Mesothelial cell of epicardium (in vitro differentiated cells): ENCODE data around the gene CEP95. TPM values are rescaled to one million over a fixed set of nuclear protein-coding genes. Genes with fewer than 3 reads are reported as not detected.

Source experiments
- DNase-seq, 2 experiments: peaks; one replicate each; pipeline ENCODE4 v3.0.0; 2021; ENCODE audit warnings: low spot score in 2 of 2; ENCODE audit not compliant: unreplicated experiment in 2 of 2
- H3K27ac Mint-ChIP-seq: 2 replicates; pipeline ENCODE4 v1.8.0; 2021; ENCODE audit warnings: mixed read lengths
- H3K27me3 Mint-ChIP-seq: 2 replicates; pipeline ENCODE4 v1.8.0; 2021; ENCODE audit warnings: low read depth, mixed read lengths
- H3K36me3 Mint-ChIP-seq: 2 replicates; pipeline ENCODE4 v1.8.0; 2021; ENCODE audit warnings: mixed read lengths
- H3K4me1 Mint-ChIP-seq: 2 replicates; pipeline ENCODE4 v1.8.0; 2021; ENCODE audit warnings: mixed read lengths
- H3K4me3 Mint-ChIP-seq: 2 replicates; pipeline ENCODE4 v1.8.0; 2021; ENCODE audit warnings: mild to moderate bottlenecking, moderate library complexity, mixed read lengths
- H3K9me3 Mint-ChIP-seq: 2 replicates; pipeline ENCODE4 v1.8.0; 2021; ENCODE audit warnings: mixed read lengths
- total RNA-seq: library from RNA; stranded (reverse); gene quantifications from 3 replicates; pipeline ENCODE4 v1.2.1, GENCODE V29; 2021
- TF ChIP-seq, protein P1 (sequence below): fragments of 200-600 bp; sonication (generic); IDR thresholded peaks from one replicate; pipeline ENCODE4 v1.5.0; 2021; ENCODE audit warnings: antibody characterized with exemption; ENCODE audit not compliant: unreplicated experiment

Gene CEP95
- total RNA-seq, 1 donor from 2014 or later, result 132 TPM

DNA sequence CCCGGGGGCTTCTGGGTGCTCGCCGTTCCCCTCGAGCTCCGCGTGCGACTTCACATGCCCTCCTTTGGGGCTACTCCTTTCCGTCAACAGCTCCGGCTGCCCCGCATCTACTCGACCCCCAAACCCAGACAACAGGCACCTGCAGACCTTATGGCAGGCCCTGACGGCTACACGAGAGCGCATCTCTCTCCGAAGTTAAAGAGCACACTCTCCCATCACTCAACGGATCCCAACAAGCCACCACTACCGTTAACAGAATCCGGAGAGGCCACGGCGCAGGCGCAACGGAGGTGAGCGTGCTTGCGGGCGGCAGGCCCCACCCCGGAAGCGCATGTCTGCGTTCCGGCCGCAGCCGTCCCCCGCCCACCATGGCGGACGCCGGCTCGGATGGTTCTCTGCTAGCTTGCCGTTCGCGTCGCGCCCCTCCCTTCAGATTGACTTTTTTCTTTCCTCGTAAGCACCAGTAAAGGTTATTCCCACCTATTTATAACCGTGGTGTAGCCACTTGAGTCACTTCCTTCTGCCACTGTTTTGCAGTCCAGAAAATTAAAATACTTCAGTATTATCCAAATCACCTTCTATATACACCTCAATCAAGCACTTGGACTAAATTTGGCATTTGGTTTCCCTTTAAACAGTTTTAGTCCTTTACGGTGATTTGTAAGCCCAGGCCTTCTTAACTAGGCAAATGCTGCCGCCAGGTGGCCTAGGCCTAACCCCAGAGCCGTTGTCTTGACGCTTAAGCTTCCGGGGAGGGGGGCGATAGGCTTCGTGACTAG is 9.8 kb upstream of the CEP95 start, which contains the start of gene POLG2:
Gene POLG2 (minus strand): TSS at position 269 of the 779 bp plus-strand sequence. CDS start 86 bp downstream, at position 183.
- Mint-ChIP-seq H3K27ac (peak within 1 kb of the TSS; percentile 98), H3K4me3 (peak within 1 kb of the TSS; percentile 96), H3K27me3 (no peaks in the 10 kb centered on the region), H3K36me3 (peaks cover 33% of the 10 kb centered on the region), H3K4me1 (peaks cover 36% of the 10 kb centered on the region), H3K9me3 (no peaks in the 10 kb centered on the region)
- DNase-seq, result peak; percentile 90 to 95
- TF ChIP-seq, protein P1, sequence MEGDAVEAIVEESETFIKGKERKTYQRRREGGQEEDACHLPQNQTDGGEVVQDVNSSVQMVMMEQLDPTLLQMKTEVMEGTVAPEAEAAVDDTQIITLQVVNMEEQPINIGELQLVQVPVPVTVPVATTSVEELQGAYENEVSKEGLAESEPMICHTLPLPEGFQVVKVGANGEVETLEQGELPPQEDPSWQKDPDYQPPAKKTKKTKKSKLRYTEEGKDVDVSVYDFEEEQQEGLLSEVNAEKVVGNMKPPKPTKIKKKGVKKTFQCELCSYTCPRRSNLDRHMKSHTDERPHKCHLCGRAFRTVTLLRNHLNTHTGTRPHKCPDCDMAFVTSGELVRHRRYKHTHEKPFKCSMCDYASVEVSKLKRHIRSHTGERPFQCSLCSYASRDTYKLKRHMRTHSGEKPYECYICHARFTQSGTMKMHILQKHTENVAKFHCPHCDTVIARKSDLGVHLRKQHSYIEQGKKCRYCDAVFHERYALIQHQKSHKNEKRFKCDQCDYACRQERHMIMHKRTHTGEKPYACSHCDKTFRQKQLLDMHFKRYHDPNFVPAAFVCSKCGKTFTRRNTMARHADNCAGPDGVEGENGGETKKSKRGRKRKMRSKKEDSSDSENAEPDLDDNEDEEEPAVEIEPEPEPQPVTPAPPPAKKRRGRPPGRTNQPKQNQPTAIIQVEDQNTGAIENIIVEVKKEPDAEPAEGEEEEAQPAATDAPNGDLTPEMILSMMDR, result no peak

DNA sequence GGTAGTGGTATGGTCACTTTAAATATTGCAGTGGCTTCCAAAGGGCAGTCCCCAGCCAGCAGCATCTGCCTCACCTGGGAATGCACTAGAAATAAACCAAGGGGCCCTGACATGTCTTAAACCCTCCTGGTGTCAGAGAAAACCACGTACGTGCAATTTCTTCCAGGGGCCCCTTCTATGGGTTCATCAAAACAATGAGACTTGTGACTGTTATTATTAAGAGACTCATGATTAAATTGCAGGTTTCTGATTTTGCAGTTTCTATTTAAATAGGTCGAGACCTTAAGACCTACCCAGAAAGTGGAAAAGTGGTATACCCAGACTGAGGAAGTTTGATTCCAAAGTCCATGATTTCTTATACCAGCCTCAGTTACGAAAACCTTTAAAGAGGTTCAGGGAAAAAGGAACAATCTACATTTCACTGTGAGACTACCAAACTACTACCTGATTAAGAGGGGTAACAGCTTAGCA is 9.2 kb upstream of the CEP95 start:
- Mint-ChIP-seq H3K4me3 (peak overlapping the region; percentile 96), H3K36me3 (peaks cover 36% of the 10 kb centered on the region), H3K9me3 (no peaks in the 10 kb centered on the region), H3K27ac (peak overlapping the region; percentile 98), H3K27me3 (no peaks in the 10 kb centered on the region), H3K4me1 (peaks cover 40% of the 10 kb centered on the region)
- TF ChIP-seq, protein P1, result no peak
- no peak for DNase-seq

DNA sequence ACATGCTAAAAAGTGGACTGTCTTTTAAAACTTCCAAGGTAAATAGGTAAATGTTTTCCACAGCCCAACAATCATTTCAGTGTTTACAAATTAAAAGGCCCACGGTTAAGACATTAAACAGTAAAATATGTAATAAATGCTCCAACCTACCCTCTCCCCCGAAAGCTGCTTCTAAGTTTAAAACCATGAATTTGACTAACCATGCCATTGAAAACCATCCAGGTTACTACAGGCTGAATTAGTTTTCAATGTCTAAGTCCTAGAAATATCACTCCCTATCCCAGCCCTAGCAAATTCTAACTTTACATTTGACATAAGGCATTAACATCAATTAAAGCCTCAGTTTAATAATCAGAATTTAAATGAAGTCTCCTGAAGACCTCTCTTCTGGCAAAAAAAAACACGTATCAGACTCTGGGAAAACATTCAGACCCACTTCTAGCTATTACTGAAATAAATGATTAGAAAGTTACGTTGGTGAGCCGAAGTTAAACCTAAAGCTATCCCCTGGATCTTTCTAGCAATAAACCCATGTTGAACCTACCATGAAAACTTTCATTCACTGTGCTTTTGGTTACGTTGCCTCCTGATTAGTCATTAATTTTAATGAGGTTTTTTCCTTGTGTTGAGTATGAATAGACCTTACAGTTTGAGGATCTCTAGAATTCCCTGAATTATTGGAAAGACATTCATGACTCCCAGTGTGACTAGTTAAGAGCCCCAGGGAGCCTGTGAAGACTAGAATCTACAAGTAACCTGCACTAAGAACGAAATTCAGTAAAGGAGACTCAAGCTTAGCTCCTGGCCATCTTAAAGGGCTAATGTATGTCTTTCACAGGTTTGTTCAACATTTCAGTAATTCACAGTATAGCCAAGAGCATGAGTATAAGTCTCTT is 8.2 kb upstream of the CEP95 start:
- H3K9me3 Mint-ChIP-seq, result no peaks in the 10 kb centered on the region
- peak overlapping the region; percentile 10 for H3K4me3 Mint-ChIP-seq
- no peaks in the 10 kb centered on the region for H3K27me3 Mint-ChIP-seq
- TF ChIP-seq, protein P1, result no peak
- peaks cover 47% of the 10 kb centered on the region for H3K4me1 Mint-ChIP-seq
- H3K27ac Mint-ChIP-seq, result peak overlapping the region; percentile 98
- DNase-seq, result no peak
- H3K36me3 Mint-ChIP-seq, result peaks cover 41% of the 10 kb centered on the region

DNA sequence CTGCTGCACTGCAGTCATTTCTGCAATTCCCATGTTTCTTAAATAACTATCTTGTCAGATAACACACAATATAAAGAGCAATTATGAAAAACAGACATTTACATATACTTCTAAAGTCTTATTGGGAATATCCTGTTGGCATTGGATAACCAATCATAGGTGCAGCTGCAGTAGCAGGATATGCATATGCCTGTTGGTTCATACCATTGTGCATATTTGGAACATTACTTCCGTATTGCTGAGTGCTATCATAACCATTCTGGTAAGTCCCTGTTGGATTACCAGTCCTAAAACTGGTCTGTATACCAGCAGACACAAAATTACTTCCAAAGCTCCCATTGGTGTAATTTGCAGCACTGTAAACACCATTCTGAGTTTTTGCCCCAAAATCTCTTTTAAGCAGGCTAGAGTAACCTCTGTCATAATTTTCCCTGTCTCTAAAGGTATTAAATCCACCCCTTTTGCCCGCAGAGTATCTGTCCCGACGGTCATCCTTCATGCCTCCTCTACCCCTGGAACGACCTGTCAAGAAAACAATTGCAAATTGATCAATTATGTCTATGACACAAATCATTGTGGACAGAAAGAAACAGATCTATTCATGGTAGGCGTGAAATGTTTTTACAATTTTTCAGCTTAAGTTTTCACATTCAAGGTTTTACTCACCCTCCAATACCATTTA is 6.8 kb upstream of the CEP95 start:
- no peak for DNase-seq
- H3K9me3 Mint-ChIP-seq, result no peaks in the 10 kb centered on the region
- H3K27me3 Mint-ChIP-seq, result no peaks in the 10 kb centered on the region
- peaks cover 47% of the 10 kb centered on the region for H3K4me1 Mint-ChIP-seq
- TF ChIP-seq, protein P1, result no peak
- H3K4me3 Mint-ChIP-seq, result no peak overlapping the region
- peak overlapping the region; percentile 72 for H3K27ac Mint-ChIP-seq
- peaks cover 47% of the 10 kb centered on the region for H3K36me3 Mint-ChIP-seq

DNA sequence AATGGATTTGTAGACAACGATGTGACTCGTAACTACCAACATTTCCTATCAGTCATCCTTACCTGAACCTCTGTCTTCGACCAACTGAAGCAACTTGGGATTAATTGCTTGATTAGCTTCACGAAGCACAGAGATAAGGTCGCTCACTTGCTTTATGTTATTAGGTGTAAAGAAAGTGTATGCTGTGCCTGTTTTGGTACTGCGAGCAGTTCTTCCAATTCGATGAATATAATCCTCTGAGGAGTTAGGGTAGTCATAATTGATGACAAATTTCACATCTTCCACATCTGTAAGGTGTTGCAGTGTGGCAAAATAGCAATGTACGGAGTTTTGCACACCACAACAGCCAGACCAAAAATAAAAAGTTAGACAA is 6.3 kb upstream of the CEP95 start:
- Mint-ChIP-seq H3K27me3 (no peaks in the 10 kb centered on the region), H3K4me1 (peaks cover 43% of the 10 kb centered on the region), H3K36me3 (peaks cover 47% of the 10 kb centered on the region), H3K9me3 (no peaks in the 10 kb centered on the region), H3K27ac (peak overlapping the region; percentile 10), H3K4me3 (no peak overlapping the region)
- DNase-seq, result no peak
- TF ChIP-seq, protein P1, result no peak
